B cell (primary cell): ENCODE measurements around the gene NDUFB6. TPM values are rescaled to one million over a fixed set of nuclear protein-coding genes. Genes with fewer than 3 reads are reported as not detected.

Experiments
- ATAC-seq: fragments of 200-7000 bp; cut with Tn5 transposase; one replicate; pipeline ENCODE4 v1.10.0; 2021; ENCODE audit warnings: low read depth, mild to moderate bottlenecking, moderate number of reproducible peaks, moderate library complexity
- CTCF ChIA-PET: fragments of 350-600 bp; sonication (Branson Sonifier 250); formaldehyde crosslinking; loops from one replicate; lab custom pipeline; 2021; ENCODE audit warnings: antibody characterized with exemption, inconsistent platforms; lab: Charles Lee
- POLR2A ChIA-PET: fragments of 350-600 bp; sonication (Branson Sonifier 250); formaldehyde crosslinking; loops from one replicate; lab custom pipeline; 2021; ENCODE audit warnings: antibody characterized with exemption; lab: Charles Lee
- DNase-seq: peaks from one replicate; pipeline ENCODE4 v3.0.0; 2013
- H2AFZ ChIP-seq: 2 replicates; pipeline ENCODE4 v1.6.1; 2012; ENCODE audit warnings: mild to moderate bottlenecking, low read depth, low read length; ENCODE audit not compliant: insufficient read depth, poor library complexity, severe bottlenecking
- H3K27ac ChIP-seq, 2 donors: 1 replicate in 1 of 2; 2 replicates in 1 of 2; pipeline ENCODE4 v1.5.1; 2012 to 2013; ENCODE audit warnings: low read length in 2 of 2, mild to moderate bottlenecking in 2 of 2, moderate library complexity in 1 of 2
- H3K27me3 ChIP-seq, 4 experiments: fragments of 200-600 bp in 1 of 4; sonication (generic) in 1 of 4; replicated peaks in 1 of 4; 1 replicate in 2 of 4; 2 replicates in 2 of 4; pipeline versions ENCODE4 v1.6.1 to v1.7.0; 2013 to 2016; ENCODE audit warnings: low read length in 3 of 4, mild to moderate bottlenecking in 2 of 4, mixed read lengths in 1 of 4, moderate library complexity in 1 of 4; ENCODE audit not compliant: insufficient read depth in 4 of 4, control insufficient read depth in 3 of 4; ENCODE audit errors: control extremely low read depth in 1 of 4
- H3K36me3 ChIP-seq, 2 experiments: replicated peaks in 1 of 2; 1 replicate in 1 of 2; 2 replicates in 1 of 2; pipeline versions ENCODE4 v1.6.1 to v1.7.1; 2013; ENCODE audit warnings: low read length in 1 of 2; ENCODE audit not compliant: insufficient read depth in 2 of 2, control insufficient read depth in 1 of 2; ENCODE audit errors: control extremely low read depth in 1 of 2, extremely low read depth in 1 of 2
- H3K4me1 ChIP-seq, 2 donors: fragments of 200-600 bp in 1 of 2; sonication (generic) in 1 of 2; 1 replicate in 1 of 2; 2 replicates in 1 of 2; pipeline versions ENCODE4 v1.5.1 to v1.6.1; 2013 to 2017; ENCODE audit warnings: low read length in 2 of 2; ENCODE audit not compliant: control insufficient read depth in 2 of 2, insufficient read depth in 2 of 2
- H3K4me2 ChIP-seq: replicated peaks from 2 replicates; pipeline ENCODE3; 2012; ENCODE audit warnings: mild to moderate bottlenecking, low read depth, low read length; ENCODE audit not compliant: poor library complexity, severe bottlenecking
- H3K4me3 ChIP-seq, 5 experiments: fragments of 200-600 bp in 1 of 5; sonication (generic) in 1 of 5; 1 replicate in 3 of 5; 2 replicates in 2 of 5; pipeline versions ENCODE4 v1.5.1 to v1.7.0; 2011 to 2016; ENCODE audit warnings: low read length in 4 of 5, mild to moderate bottlenecking in 4 of 5, low read depth in 2 of 5, control low read depth in 1 of 5, moderate library complexity in 1 of 5; ENCODE audit not compliant: insufficient read depth in 1 of 5; ENCODE audit errors: control extremely low read depth in 1 of 5, extremely low read depth in 1 of 5
- H3K79me2 ChIP-seq: fragments of 200-600 bp; sonication (generic); one replicate; pipeline ENCODE4 v1.6.0; 2016; ENCODE audit warnings: low read length; ENCODE audit not compliant: control insufficient read depth, insufficient read depth
- H3K9ac ChIP-seq: fragments of 200-600 bp; sonication (generic); 2 replicates; pipeline ENCODE4 v1.6.1; 2017; ENCODE audit warnings: mild to moderate bottlenecking, low read length, moderate library complexity
- H3K9me3 ChIP-seq, 3 donors: one replicate each; pipeline versions ENCODE4 v1.6.1 to v1.7.1; 2013; ENCODE audit warnings: low read length in 2 of 3; ENCODE audit not compliant: control insufficient read depth in 2 of 3, insufficient read depth in 1 of 3; ENCODE audit errors: control extremely low read depth in 1 of 3
- H4K20me1 ChIP-seq: 2 replicates; pipeline ENCODE4 v1.6.0; 2012; ENCODE audit warnings: mild to moderate bottlenecking, low read length; ENCODE audit not compliant: insufficient read depth, control insufficient read depth, poor library complexity, severe bottlenecking
- H3K27ac Mint-ChIP-seq: one replicate; pipeline ENCODE4 v1.8.0; 2021; ENCODE audit warnings: mixed read lengths
- H3K27me3 Mint-ChIP-seq: one replicate; pipeline ENCODE4 v1.8.0; 2021; ENCODE audit warnings: mixed read lengths
- H3K4me1 Mint-ChIP-seq: one replicate; pipeline ENCODE4 v1.8.0; 2021; ENCODE audit warnings: mixed read lengths
- H3K4me3 Mint-ChIP-seq: one replicate; pipeline ENCODE4 v1.8.0; 2021; ENCODE audit warnings: mixed read lengths
- H3K9me3 Mint-ChIP-seq: one replicate; pipeline ENCODE4 v1.8.0; 2022; ENCODE audit warnings: mixed read lengths; ENCODE audit not compliant: insufficient read depth
- CTCF ChIP-seq: fragments of 200-600 bp; IDR thresholded peaks from one replicate; pipeline ENCODE4 v1.8.0; 2022; ENCODE audit warnings: antibody characterized with exemption, mild to moderate bottlenecking
- EZH2 ChIP-seq: IDR thresholded peaks from 2 replicates; pipeline ENCODE4 v1.6.1; 2012; ENCODE audit warnings: borderline replicate concordance, low read depth, mild to moderate bottlenecking, moderate library complexity, low read length; ENCODE audit not compliant: insufficient read depth, poor library complexity, severe bottlenecking
- WGBS: methylation state at CpG from one replicate; pipeline ENCODE4 v1.1.5; 2013; ENCODE audit warnings: missing lambda C conversion rate; ENCODE audit not compliant: insufficient coverage; 5-methylcytosine and 5-hydroxymethylcytosine counted together
- intact Hi-C: fragments of 100-400 bp; cut with micrococcal nuclease; formaldehyde crosslinking; loops from one replicate; pipeline ENCODE4 v1.10.0; 2022
- polyA plus RNA-seq: library from polyadenylated mRNA; depleted of rRNA; stranded (reverse); fragments of >200 nt; gene quantifications from 2 replicates; pipeline ENCODE4 v1.2.3, GENCODE V29; 2012
- total RNA-seq, 2 donors: library from RNA; stranded (reverse); fragments of 120-200 nt in 1 of 2; gene quantifications; 1 replicate in 1 of 2; 2 replicates in 1 of 2; pipeline versions ENCODE4 v1.2.3 to v1.2.4, GENCODE V29; 2013 to 2022

The NDUFB6 gene
- total and polyA plus RNA-seq, 2 donors (not counting 1 experiment from before 2014, with no cell fraction given) = 7.4 to 13.6 TPM

GRCh38 chr9:32584784-32585183 is 11.8 kb upstream of the NDUFB6 start:
- H3K4me1 Mint-ChIP-seq = no peaks in the 10 kb centered on the region
- ChIA-PET CTCF (interaction anchor here (6.0 to 15.2 kb wide), 2 partner anchors 207 to 383 kb away, joined by 74 to 522 read pairs; no protein-coding TSS in a partner anchor), POLR2A (no interaction called here)
- WGBS = no CpG with 5 or more reads among the region's 2 CpGs
- H3K9me3 Mint-ChIP-seq = no peaks in the 10 kb centered on the region
- H3K36me3 ChIP-seq = no peaks in the 10 kb centered on the region
- H3K4me2 ChIP-seq = no peak overlapping the region
- no peak overlapping the region for H3K27ac ChIP-seq
- no peak overlapping the region for H3K4me3 Mint-ChIP-seq
- ATAC-seq (no peak), DNase-seq (no peak)
- H3K9ac ChIP-seq = no peak overlapping the region
- no peaks in the 10 kb centered on the region for H3K9me3 ChIP-seq
- intact Hi-C loops = loop anchor here (10.0 kb wide), 1 partner anchor 640 kb away; no protein-coding TSS in a partner anchor
- H3K27me3 ChIP-seq = peaks cover 0 to 4% (median 1%) of the 10 kb centered on the region in 4 experiments
- H3K79me2 ChIP-seq = no peaks in the 10 kb centered on the region
- H3K4me1 ChIP-seq = no peaks in the 10 kb centered on the region
- no peak overlapping the region for H3K27ac Mint-ChIP-seq
- no peak for TF ChIP-seq EZH2
- TF ChIP-seq CTCF = no peak
- no peak overlapping the region for H2AFZ ChIP-seq
- H3K27me3 Mint-ChIP-seq = peaks cover 39% of the 10 kb centered on the region
- H4K20me1 ChIP-seq = no peaks in the 10 kb centered on the region
- H3K4me3 ChIP-seq = no peak overlapping the region

- peak; percentile 56 for TF ChIP-seq CTCF
- no peak for TF ChIP-seq EZH2
- Histone ChIP-seq H3K4me1 (no peaks in the 10 kb centered on the region), H3K36me3 (no peaks in the 10 kb centered on the region), H3K27me3 (peaks cover 0 to 9% (median 4%) of the 10 kb centered on the region in 4 experiments), H3K4me2 (no peak overlapping the region), H3K9ac (no peak overlapping the region), H4K20me1 (no peaks in the 10 kb centered on the region), H2AFZ (no peak overlapping the region), H3K4me3 (no peak overlapping the region), H3K27ac (no peak overlapping the region), H3K9me3 (no peaks in the 10 kb centered on the region), H3K79me2 (no peaks in the 10 kb centered on the region)
- POLR2A ChIA-PET = interaction anchor here (1.0 kb wide), 1 partner anchor 202 kb away, joined by 4 read pairs; no protein-coding TSS in a partner anchor
- CTCF ChIA-PET = interaction anchor here (0.7 to 15.2 kb wide), 21 partner anchors 9 to 645 kb away, joined by 3 to 522 read pairs (median 4); partner anchors contain the start of gene ACO1
- DNase-seq (peak; percentile 62), ATAC-seq (peak; percentile 51)
- 56% methylated on average over 3 of the region's 3 CpGs for WGBS
- Mint-ChIP-seq H3K27ac (no peak overlapping the region), H3K4me1 (no peaks in the 10 kb centered on the region), H3K27me3 (peaks cover 52% of the 10 kb centered on the region), H3K4me3 (no peak overlapping the region), H3K9me3 (no peaks in the 10 kb centered on the region)
- intact Hi-C loops = loop anchor here (1.0 to 10.0 kb wide), 2 partner anchors 387 to 643 kb away; no protein-coding TSS in a partner anchor
Measured at GRCh38 chr9:32581512-32582143, 8.7 kb upstream of the NDUFB6 start.
